ENCODE measurements around the gene POC1A.

DNA sequence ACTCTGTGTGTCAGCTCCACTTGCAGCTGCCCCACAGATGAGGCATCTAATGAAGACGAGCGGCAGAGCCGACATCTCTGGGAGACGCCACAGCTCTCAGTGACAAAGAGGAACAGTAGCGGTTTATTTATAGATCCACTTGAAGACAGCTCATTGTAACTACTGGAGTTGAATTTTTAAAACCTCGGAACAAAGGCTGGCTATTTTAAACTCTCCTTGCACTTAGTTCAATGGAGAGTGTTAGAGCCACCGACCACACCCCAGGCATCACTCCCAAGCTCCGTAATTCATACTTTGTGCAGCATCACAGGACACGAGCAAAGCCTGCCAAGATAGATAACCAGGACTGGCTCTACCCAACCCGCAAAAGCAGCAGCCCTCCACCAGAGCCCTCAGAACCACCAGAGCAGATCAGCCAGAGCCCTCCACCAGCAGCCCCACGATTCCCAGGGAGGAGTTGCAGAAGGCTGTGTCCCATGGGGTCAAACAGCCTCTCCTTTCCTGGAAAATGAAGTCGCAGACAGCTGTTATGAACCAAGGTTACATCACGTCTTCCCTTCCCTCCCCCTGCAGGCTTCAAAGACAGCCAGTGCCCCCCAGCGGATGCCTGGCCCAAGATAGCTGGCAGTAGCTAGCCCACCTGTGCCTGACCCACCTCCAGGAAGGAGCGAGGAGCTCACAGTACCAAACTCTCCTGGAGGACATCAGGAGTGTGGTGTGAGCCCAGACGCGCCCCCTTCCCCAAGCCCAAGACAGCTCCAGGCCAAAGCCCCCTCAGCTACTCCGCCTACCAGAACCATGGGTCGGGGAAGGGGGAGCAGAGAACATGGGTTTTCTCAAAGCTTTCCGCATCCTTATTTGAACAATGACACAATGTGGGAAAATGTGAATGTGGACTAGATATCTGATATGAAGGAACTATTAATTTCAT lies 45.7 kb downstream of the POC1A start:
- TF ChIP-seq, protein P1, sequence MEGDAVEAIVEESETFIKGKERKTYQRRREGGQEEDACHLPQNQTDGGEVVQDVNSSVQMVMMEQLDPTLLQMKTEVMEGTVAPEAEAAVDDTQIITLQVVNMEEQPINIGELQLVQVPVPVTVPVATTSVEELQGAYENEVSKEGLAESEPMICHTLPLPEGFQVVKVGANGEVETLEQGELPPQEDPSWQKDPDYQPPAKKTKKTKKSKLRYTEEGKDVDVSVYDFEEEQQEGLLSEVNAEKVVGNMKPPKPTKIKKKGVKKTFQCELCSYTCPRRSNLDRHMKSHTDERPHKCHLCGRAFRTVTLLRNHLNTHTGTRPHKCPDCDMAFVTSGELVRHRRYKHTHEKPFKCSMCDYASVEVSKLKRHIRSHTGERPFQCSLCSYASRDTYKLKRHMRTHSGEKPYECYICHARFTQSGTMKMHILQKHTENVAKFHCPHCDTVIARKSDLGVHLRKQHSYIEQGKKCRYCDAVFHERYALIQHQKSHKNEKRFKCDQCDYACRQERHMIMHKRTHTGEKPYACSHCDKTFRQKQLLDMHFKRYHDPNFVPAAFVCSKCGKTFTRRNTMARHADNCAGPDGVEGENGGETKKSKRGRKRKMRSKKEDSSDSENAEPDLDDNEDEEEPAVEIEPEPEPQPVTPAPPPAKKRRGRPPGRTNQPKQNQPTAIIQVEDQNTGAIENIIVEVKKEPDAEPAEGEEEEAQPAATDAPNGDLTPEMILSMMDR (conservative IDR thresholded peaks at IDR 0.05; ENCODE audit: low read depth, low read length) = no peak
- no peak for TF ChIP-seq EZH2 (IDR thresholded peaks at IDR 0.05; ENCODE audit: low read length, unreplicated experiment)
- TF ChIP-seq EZH2phosphoT487 (IDR thresholded peaks at IDR 0.05; ENCODE audit: borderline replicate concordance, low read length) = no peak
